GM12864 (cell line): ENCODE results near the gene OVOL2.

ENCODE experiments used
- DNase-seq: peaks from one replicate; pipeline ENCODE4 v3.0.0-alpha.2; 2011; ENCODE audit warnings: low read depth
- H3K4me3 ChIP-seq: 2 replicates; pipeline ENCODE4 v1.5.1; 2011; ENCODE audit warnings: mild to moderate bottlenecking, low read depth, low read length, control low read depth
- TF ChIP-seq, protein P1 (sequence below): IDR thresholded peaks from 2 replicates; pipeline ENCODE4 v1.5.1; 2011; ENCODE audit warnings: low read depth, mild to moderate bottlenecking, moderate library complexity, low read length, control low read depth, inconsistent platforms; ENCODE audit errors: missing control alignments

The OVOL2 gene

DNA sequence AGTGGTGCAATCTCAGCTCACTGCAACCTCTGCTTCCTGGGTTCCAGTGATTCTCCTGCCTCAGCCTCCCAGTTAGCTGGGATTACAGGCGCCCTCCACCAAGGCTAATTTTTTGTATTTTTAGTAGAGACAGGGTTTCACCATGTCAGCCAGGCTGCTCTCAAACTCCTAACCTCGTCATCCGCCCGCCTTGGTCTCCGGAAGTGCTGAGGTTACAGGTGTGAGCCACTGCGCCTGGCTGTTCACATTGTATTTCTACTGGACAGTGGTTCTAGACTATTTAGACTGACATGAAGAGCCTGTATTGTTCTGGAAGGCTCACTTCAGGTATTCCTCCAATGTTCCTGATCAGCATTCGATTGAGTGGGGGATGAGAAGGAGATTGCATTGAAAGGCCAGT, 14.8 kb upstream of the OVOL2 start:
- no peak overlapping the region for H3K4me3 ChIP-seq
- no peak for DNase-seq
- TF ChIP-seq, protein P1, sequence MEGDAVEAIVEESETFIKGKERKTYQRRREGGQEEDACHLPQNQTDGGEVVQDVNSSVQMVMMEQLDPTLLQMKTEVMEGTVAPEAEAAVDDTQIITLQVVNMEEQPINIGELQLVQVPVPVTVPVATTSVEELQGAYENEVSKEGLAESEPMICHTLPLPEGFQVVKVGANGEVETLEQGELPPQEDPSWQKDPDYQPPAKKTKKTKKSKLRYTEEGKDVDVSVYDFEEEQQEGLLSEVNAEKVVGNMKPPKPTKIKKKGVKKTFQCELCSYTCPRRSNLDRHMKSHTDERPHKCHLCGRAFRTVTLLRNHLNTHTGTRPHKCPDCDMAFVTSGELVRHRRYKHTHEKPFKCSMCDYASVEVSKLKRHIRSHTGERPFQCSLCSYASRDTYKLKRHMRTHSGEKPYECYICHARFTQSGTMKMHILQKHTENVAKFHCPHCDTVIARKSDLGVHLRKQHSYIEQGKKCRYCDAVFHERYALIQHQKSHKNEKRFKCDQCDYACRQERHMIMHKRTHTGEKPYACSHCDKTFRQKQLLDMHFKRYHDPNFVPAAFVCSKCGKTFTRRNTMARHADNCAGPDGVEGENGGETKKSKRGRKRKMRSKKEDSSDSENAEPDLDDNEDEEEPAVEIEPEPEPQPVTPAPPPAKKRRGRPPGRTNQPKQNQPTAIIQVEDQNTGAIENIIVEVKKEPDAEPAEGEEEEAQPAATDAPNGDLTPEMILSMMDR: no peak

DNA sequence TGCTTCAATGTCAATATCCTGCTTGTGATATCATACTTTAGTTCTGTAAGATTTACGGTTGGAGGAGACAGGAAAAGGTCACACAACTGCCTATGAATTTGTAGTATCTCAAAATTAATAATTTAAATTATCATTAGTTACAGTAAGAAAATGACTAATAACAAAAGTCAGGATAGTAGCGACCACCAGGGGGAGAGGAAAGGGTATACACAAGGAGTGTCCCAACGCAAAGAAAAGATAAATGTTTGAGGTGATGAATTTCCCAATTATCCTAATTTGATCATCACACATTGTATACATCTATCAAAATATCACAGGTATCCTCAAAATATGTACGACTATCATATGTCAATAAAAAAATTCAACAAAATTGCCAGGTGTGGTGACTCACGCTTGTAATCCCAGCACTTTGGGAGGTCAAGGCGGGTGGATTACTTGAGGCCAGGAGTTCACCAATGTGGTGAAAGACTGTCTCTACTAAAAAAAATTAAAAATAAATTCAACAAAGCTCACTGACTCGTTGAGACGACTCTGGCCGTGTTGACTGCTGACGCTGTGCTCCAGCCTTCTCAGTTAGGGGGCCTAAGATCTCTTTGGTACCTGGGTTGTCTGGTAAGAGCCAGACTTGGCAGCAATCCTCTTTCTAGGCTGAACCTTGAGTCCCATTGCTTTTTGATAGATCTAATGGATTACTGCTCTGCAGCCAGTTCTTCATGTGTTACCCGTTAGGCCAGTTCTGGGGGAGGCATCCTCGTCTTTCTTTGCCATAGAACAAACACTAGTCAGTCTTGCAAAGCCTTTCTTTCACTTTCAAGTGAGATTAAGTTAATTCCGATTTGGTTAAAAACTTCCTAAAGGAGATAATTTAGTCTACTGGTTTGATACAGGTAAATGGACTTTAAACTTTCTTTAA, 9.0 kb upstream of the OVOL2 start:
- TF ChIP-seq, protein P1: no peak
- DNase-seq: no peak
- H3K4me3 ChIP-seq: no peak overlapping the region

DNA sequence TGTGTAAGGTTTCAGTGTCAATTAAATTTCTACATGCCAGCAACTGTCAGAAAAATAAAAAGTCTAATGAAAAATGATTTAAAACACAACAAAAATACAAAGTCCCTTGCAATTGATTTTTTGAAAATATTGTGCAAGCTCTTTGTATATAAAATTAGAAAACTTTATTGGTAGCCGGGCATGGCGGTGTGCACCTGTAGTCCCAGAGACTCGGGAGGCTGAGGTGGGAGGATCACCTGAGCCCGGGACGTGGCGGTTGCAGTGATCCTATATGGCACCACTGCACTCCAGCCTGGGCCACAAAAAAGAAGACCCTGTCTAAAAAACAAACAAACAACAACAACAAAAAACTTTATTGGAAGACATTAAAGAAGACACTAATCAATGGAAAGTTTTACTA, 6.0 kb upstream of the OVOL2 start:
- TF ChIP-seq, protein P1: no peak
- DNase-seq: no peak
- no peak overlapping the region for H3K4me3 ChIP-seq

DNA sequence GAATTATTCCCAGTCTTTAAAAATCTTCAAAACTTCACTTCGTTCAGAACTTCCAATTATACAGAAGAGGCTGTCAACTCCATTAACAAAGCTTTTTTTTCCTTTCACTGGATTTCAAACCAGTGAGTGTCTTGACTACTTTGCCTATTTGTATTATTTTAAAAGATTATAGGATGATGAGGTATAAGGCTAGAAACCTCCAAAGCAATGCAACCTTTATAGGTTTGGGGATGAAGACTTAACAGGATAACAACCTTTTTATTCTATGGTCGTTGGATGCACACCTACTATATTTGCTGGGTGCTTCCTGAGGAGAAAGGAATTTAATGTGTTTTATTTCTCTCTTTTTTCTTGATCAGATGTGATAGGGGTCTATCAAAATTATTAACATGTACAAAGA, 1.9 kb upstream of the OVOL2 start:
- DNase-seq: no peak
- TF ChIP-seq, protein P1: no peak
- H3K4me3 ChIP-seq: no peak overlapping the region

DNA sequence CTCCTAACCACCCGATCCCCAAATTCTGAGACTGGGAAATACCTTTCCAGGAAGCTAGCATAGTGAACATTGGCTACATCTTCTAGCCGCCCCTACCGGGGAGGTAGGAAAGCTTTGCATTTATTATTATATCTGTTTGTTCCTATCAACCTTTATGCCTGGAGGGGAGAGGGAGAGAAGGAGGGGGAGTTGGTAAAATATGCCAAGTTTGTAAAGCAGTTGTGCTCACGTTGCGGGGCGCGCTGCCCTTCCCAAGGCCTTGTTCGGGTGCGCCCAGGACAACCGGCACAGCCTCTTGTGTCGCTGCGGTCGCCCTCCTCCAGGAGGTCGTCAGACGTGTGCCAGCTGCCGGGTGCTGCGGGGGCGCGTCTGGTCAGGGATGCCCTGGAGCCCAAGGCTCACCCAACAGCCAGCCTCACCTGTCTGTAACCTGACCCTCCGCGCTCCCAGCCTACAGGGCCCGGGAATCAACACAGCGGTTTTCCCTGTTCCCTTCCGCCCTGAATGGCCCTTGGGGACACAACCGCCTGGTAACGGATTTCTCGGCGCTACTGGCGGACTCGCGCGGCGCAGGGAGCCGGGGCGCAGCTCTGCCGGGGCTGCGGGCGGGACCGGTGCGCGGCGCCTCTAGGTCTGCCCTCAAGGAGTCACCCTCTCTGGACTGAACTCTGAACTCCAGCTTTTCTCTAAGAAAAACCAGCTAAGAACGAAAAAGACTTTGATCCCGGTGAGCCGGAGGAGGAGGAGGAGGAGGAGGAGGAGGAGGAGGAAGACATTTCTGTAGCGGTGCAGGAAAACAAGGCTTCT, 1.1 kb upstream of the OVOL2 start:
- DNase-seq: no peak
- TF ChIP-seq, protein P1: no peak
- H3K4me3 ChIP-seq: no peak overlapping the region

DNA sequence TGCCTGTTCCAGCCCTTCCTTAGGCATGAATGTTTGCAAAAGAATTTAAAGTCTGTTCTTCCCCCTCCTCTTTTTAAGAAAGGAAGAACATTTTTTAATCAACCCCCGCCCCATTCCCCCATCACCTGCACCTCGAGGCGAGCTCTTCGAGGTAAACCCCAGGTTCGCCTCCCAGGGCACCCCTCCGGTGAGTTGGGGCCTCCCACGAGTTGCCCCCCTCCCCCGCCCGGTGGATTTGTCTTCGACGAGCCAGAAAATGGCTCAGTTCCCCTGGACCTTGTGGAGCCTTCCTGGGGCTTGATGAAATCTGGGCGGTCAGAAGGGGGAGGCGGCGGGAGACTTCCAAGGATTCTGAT, 256 bp upstream of the OVOL2 start:
- TF ChIP-seq, protein P1: no peak
- no peak overlapping the region; the same call in 1 of the 2 replicates for H3K4me3 ChIP-seq
- no peak for DNase-seq
